Trophoblast cell (in vitro differentiated cells and primary cell): ENCODE measurements around the gene EPHA3.

Experiments used
- DNase-seq, 2 donors: peaks; one replicate each; pipeline ENCODE4 v3.0.0-alpha.2; 2016
- H2AFZ ChIP-seq: 2 replicates; pipeline ENCODE4 v1.6.1; 2013; ENCODE audit warnings: low read length, moderate library complexity, mild to moderate bottlenecking; ENCODE audit not compliant: insufficient read depth, poor library complexity
- H2AK5ac ChIP-seq: 2 replicates; pipeline ENCODE4 v1.6.1; 2013; ENCODE audit warnings: mild to moderate bottlenecking, low read length
- H2BK120ac ChIP-seq: 2 replicates; pipeline ENCODE4 v1.6.1; 2013; ENCODE audit warnings: low read length, mild to moderate bottlenecking, moderate library complexity; ENCODE audit not compliant: insufficient read depth, poor library complexity
- H2BK12ac ChIP-seq: 2 replicates; pipeline ENCODE4 v1.6.1; 2013; ENCODE audit warnings: mild to moderate bottlenecking, low read length, moderate library complexity
- H2BK5ac ChIP-seq: 2 replicates; pipeline ENCODE4 v1.6.1; 2013; ENCODE audit warnings: low read length, low read depth, moderate library complexity, mild to moderate bottlenecking; ENCODE audit not compliant: poor library complexity
- H3K14ac ChIP-seq: 2 replicates; pipeline ENCODE4 v1.6.1; 2013; ENCODE audit warnings: mild to moderate bottlenecking, low read length
- H3K18ac ChIP-seq: 2 replicates; pipeline ENCODE4 v1.6.1; 2013; ENCODE audit warnings: mild to moderate bottlenecking, low read length
- H3K23ac ChIP-seq: 2 replicates; pipeline ENCODE4 v1.6.1; 2013; ENCODE audit warnings: low read length
- H3K27ac ChIP-seq: 2 replicates; pipeline ENCODE4 v1.5.1; 2013; ENCODE audit warnings: low read depth, mild to moderate bottlenecking, inconsistent platforms, low read length, moderate library complexity
- H3K27me3 ChIP-seq: 2 replicates; pipeline ENCODE4 v1.6.1; 2013; ENCODE audit warnings: inconsistent platforms, mild to moderate bottlenecking, low read length, moderate library complexity; ENCODE audit not compliant: insufficient read depth
- H3K36me3 ChIP-seq, 2 experiments: 1 replicate in 1 of 2; 2 replicates in 1 of 2; pipeline ENCODE4 v1.6.1; 2013; ENCODE audit warnings: low read length in 2 of 2, mild to moderate bottlenecking in 2 of 2, moderate library complexity in 1 of 2; ENCODE audit not compliant: insufficient read depth in 2 of 2, control insufficient read depth in 1 of 2
- H3K4ac ChIP-seq: 2 replicates; pipeline ENCODE4 v1.6.1; 2013; ENCODE audit warnings: low read depth, mild to moderate bottlenecking, low read length, moderate library complexity
- H3K4me1 ChIP-seq, 2 experiments: 1 replicate in 1 of 2; 2 replicates in 1 of 2; pipeline ENCODE4 v1.6.1; 2013; ENCODE audit warnings: low read length in 2 of 2, mild to moderate bottlenecking in 2 of 2, moderate library complexity in 1 of 2; ENCODE audit not compliant: insufficient read depth in 2 of 2, control insufficient read depth in 1 of 2
- H3K4me2 ChIP-seq: 2 replicates; pipeline ENCODE4 v1.6.1; 2013; ENCODE audit warnings: inconsistent platforms, mild to moderate bottlenecking, low read length, moderate library complexity
- H3K4me3 ChIP-seq: 2 replicates; pipeline ENCODE4 v1.5.1; 2013; ENCODE audit warnings: mild to moderate bottlenecking, low read depth, low read length, inconsistent platforms
- H3K79me1 ChIP-seq: one replicate; pipeline ENCODE4 v1.6.1; 2013; ENCODE audit warnings: low read length
- H3K79me2 ChIP-seq: 2 replicates; pipeline ENCODE4 v1.6.1; 2013; ENCODE audit warnings: low read length, mild to moderate bottlenecking; ENCODE audit not compliant: control insufficient read depth, insufficient read depth, poor library complexity
- H3K9ac ChIP-seq: 2 replicates; pipeline ENCODE4 v1.6.1; 2013; ENCODE audit warnings: mild to moderate bottlenecking, low read length
- H3K9me3 ChIP-seq: 2 replicates; pipeline ENCODE4 v1.6.1; 2013; ENCODE audit warnings: low read depth, mild to moderate bottlenecking, control low read depth, inconsistent platforms, low read length; ENCODE audit not compliant: insufficient read depth
- H4K12ac ChIP-seq: 2 replicates; pipeline ENCODE4 v1.6.1; 2013; ENCODE audit warnings: low read depth, mild to moderate bottlenecking, low read length, moderate library complexity
- H4K8ac ChIP-seq: 2 replicates; pipeline ENCODE4 v1.6.1; 2013; ENCODE audit warnings: low read depth, mild to moderate bottlenecking, low read length, moderate library complexity
- H4K91ac ChIP-seq: one replicate; pipeline ENCODE4 v1.6.1; 2013; ENCODE audit warnings: low read depth, mild to moderate bottlenecking, low read length, moderate library complexity
- WGBS: extraction: QIAGEN DNeasy Blood & Tissue Kit; methylation state at CpG from one replicate; pipeline ENCODE4 v1.1.7; 2013; ENCODE audit warnings: missing lambda C conversion rate; ENCODE audit not compliant: insufficient read length, insufficient coverage; ENCODE audit errors: extremely low coverage; 5-methylcytosine and 5-hydroxymethylcytosine counted together

The EPHA3 gene

DNA sequence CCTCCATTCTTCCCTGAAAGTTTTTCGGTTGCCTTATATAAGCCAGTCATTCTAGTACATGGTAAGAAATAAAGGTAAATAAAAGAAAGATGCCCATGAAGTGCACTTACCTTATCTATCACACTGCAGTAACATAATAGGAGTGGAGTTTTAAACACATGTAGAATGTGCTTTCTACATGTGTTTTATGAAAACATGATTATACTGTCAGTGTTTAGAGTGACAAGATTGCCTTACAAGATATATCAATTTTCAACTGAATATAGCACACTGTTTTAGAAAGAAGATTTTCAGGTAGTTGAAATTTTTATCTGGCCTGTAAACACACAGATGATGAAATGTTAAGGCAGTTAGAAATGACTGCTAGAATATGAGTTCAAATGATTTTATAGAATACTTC lies 219.6 kb downstream of the EPHA3 start:
- Histone ChIP-seq H3K4ac (no peak overlapping the region), H3K18ac (no peak overlapping the region)

DNA sequence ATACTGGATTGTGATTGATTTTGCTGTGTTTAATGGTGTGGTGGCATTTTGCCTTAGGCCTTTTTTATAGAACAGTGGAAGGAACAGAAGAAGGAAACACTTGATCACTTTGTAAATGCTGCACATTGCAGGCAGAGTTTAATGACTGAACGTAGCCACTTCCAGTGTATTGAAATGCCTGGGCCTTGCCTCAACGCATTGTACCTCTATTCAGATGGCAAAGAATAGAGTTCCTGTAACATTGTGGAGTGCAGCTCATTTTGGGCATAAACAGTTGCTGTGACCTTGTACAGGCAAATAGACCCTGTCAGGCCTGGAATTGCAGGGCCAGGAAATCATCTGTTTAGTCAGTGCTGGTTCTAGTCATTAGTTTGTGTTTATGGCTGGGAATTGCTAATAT lies 225.0 kb downstream of the EPHA3 start:
- Histone ChIP-seq H3K14ac (no peak overlapping the region), H3K9ac (no peak overlapping the region), H3K4me1 (no peaks in the 10 kb centered on the region), H3K4ac (no peak overlapping the region), H3K79me1 (no peaks in the 10 kb centered on the region), H3K27me3 (no peaks in the 10 kb centered on the region), H4K91ac (no peak overlapping the region), H3K79me2 (no peaks in the 10 kb centered on the region), H2AK5ac (no peak overlapping the region), H3K4me2 (no peak overlapping the region), H3K9me3 (no peaks in the 10 kb centered on the region), H4K8ac (no peak overlapping the region), H4K12ac (no peak overlapping the region), H2BK120ac (no peak overlapping the region), H3K23ac (no peak overlapping the region), H3K4me3 (no peak overlapping the region), H3K36me3 (no peaks in the 10 kb centered on the region), H2AFZ (no peak overlapping the region), H3K18ac (no peak overlapping the region), H3K27ac (no peak overlapping the region), H2BK5ac (no peak overlapping the region), H2BK12ac (no peak overlapping the region)
- WGBS, result no CpG with 5 or more reads among the region's 2 CpGs
- DNase-seq, result no peak

More for the DNA sequence above, 219.6 kb downstream of the EPHA3 start:
- Histone ChIP-seq H3K27me3 (no peaks in the 10 kb centered on the region), H4K91ac (no peak overlapping the region), H3K9me3 (no peaks in the 10 kb centered on the region), H2AFZ (no peak overlapping the region), H3K4me2 (no peak overlapping the region), H2BK12ac (no peak overlapping the region), H2AK5ac (no peak overlapping the region), H4K8ac (no peak overlapping the region), H3K36me3 (no peaks in the 10 kb centered on the region), H3K14ac (no peak overlapping the region), H3K4me3 (no peak overlapping the region), H4K12ac (no peak overlapping the region), H3K79me2 (no peaks in the 10 kb centered on the region), H2BK5ac (no peak overlapping the region), H3K79me1 (no peaks in the 10 kb centered on the region), H2BK120ac (no peak overlapping the region), H3K9ac (no peak overlapping the region), H3K23ac (no peak overlapping the region), H3K4me1 (no peaks in the 10 kb centered on the region), H3K27ac (no peak overlapping the region)
- WGBS, result no CpG with 5 or more reads among the region's 1 CpG
- DNase-seq, result no peak

DNA sequence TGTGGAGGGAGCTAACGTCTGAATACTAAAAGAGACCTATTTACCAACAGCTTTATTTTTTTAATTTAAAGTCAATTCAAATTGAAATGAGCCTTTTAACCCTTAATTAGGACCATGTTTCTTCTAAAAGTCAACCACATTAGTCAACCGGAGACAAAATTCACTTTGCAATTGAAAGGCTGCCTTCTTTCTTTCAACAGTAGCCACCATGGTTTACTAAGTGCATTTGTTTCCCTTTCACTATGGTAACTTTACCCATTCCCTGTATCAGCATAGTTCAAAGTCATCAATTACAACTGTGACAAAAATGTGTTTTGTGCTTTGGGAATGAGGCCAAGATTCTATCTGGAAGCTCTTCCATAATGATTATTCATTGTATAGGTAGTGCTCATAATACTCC lies 225.4 kb downstream of the EPHA3 start:
- Histone ChIP-seq H3K27me3 (no peaks in the 10 kb centered on the region), H3K9ac (no peak overlapping the region), H2AK5ac (no peak overlapping the region), H3K23ac (no peak overlapping the region), H2AFZ (no peak overlapping the region), H3K4me2 (no peak overlapping the region), H2BK120ac (no peak overlapping the region), H4K91ac (no peak overlapping the region), H3K27ac (no peak overlapping the region), H3K14ac (no peak overlapping the region), H3K79me2 (no peaks in the 10 kb centered on the region), H3K4me1 (no peaks in the 10 kb centered on the region), H3K36me3 (no peaks in the 10 kb centered on the region), H2BK5ac (no peak overlapping the region), H3K4ac (no peak overlapping the region), H4K12ac (no peak overlapping the region), H3K9me3 (no peaks in the 10 kb centered on the region), H2BK12ac (no peak overlapping the region), H4K8ac (no peak overlapping the region), H3K18ac (no peak overlapping the region), H3K4me3 (no peak overlapping the region), H3K79me1 (no peaks in the 10 kb centered on the region)
- no CpG with 5 or more reads among the region's 2 CpGs for WGBS
- no peak for DNase-seq

DNA sequence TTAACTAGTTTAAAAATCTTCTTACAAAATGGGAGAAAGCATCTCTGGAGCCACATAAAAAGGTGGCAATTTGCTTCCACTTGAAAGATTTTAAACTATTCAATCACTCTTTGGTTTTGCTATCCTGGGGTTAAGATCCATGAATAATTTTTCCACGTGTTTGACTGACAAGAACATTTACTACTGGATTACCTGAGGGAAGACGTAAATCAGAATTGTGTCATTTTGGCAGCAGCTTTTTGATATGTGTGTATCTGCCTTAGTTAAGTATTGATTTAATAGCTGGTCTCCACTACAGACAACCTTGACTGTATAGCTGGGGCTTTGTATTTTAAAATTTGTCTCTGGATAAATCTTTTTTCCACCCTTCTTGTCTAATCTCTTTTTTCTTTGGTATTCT lies 228.3 kb downstream of the EPHA3 start:
- no peaks in the 10 kb centered on the region for H3K36me3 ChIP-seq
- no peak overlapping the region for H2BK120ac ChIP-seq
- no peak overlapping the region for H4K91ac ChIP-seq
- no peak overlapping the region for H3K9ac ChIP-seq
- DNase-seq, result no peak
- no CpG with 5 or more reads among the region's 2 CpGs for WGBS
- H3K18ac ChIP-seq, result no peak overlapping the region
- H3K4me3 ChIP-seq, result no peak overlapping the region
- H3K27ac ChIP-seq, result no peak overlapping the region
- no peaks in the 10 kb centered on the region for H3K4me1 ChIP-seq
- H2BK12ac ChIP-seq, result no peak overlapping the region
- H3K4me2 ChIP-seq, result no peak overlapping the region
- no peaks in the 10 kb centered on the region for H3K27me3 ChIP-seq
- no peak overlapping the region for H2BK5ac ChIP-seq
- H3K79me1 ChIP-seq, result no peaks in the 10 kb centered on the region
- H2AFZ ChIP-seq, result no peak overlapping the region
- no peak overlapping the region for H3K14ac ChIP-seq
- H4K12ac ChIP-seq, result no peak overlapping the region
- no peak overlapping the region for H3K23ac ChIP-seq
- no peaks in the 10 kb centered on the region for H3K9me3 ChIP-seq
- no peaks in the 10 kb centered on the region for H3K79me2 ChIP-seq
- no peak overlapping the region for H4K8ac ChIP-seq
- no peak overlapping the region for H2AK5ac ChIP-seq
- no peak overlapping the region for H3K4ac ChIP-seq
